Measurements from ENCODE around the gene ARHGAP24.

- no peak for TF ChIP-seq CTCF (IDR thresholded peaks at IDR 0.05)
- no peak for TF ChIP-seq ZFX (IDR thresholded peaks at IDR 0.05; ENCODE audit: borderline replicate concordance)
These were observed 310.0 kb downstream of the ARHGAP24 start for GRCh38 chr4:85784947-85785346.

Data from 22Rv1 (cell line).